HepG2 (cell line): Measurements from ENCODE around the gene RHAG. TPM values are rescaled to one million over a fixed set of nuclear protein-coding genes. Genes with fewer than 3 reads are reported as not detected.

ENCODE experiments used
- ATAC-seq: fragments of 200-7000 bp; cut with Tn5 transposase; 3 replicates; pipeline ENCODE4 v1.9.1; 2020; ENCODE audit warnings: mild to moderate bottlenecking, moderate library complexity
- BruUV-seq: library from RNA; stranded (reverse); fragments of 400-500 nt; replicated peaks from 2 replicates; lab custom pipeline; 2021; lab: Mats Ljungman, UMichigan
- CTCF ChIA-PET: fragments of 300-600 bp; formaldehyde crosslinking; extraction: SDS; loops from one replicate; lab custom pipeline; 2021; ENCODE audit warnings: low total read pairs, inconsistent platforms, low intra/inter-chr PET ratio; lab: Yijun Ruan, JAX
- POLR2A ChIA-PET: fragments of 350-600 bp; sonication (Branson Sonifier 250); formaldehyde crosslinking; loops from one replicate; lab custom pipeline; 2020; ENCODE audit warnings: antibody characterized with exemption, inconsistent platforms; lab: Yijun Ruan, JAX
- DNase-seq: peaks from one replicate; pipeline ENCODE4 v3.0.0-alpha.2; 2015; ENCODE audit warnings: low spot score
- FAIRE-seq: peaks from 3 replicates; lab custom pipeline; 2011; peaks lifted over from hg19 to GRCh38; lab: Jason Lieb, UNC
- H2AFZ ChIP-seq: one replicate; pipeline ENCODE4 v1.6.1; 2011; ENCODE audit warnings: low read length, inconsistent platforms
- H3K27ac ChIP-seq: fragments of 300-600 bp; 3 replicates; pipeline ENCODE4 v1.8.0; 2011; ENCODE audit warnings: mixed run types, mild to moderate bottlenecking, mixed read lengths, low read length, inconsistent platforms; ENCODE audit not compliant: insufficient read depth; ENCODE audit errors: extremely low read length
- H3K27me3 ChIP-seq, 2 experiments: fragments of 200-600 bp in 1 of 2; 2 replicates in 1 of 2; 3 replicates in 1 of 2; pipeline versions ENCODE4 v1.6.0 to v1.8.0; 2011; ENCODE audit warnings: low read length in 2 of 2, mild to moderate bottlenecking in 2 of 2, moderate library complexity in 2 of 2, inconsistent platforms in 1 of 2; ENCODE audit not compliant: insufficient read depth in 2 of 2, control insufficient read depth in 1 of 2
- H3K36me3 ChIP-seq, 2 experiments: fragments of 200-600 bp in 1 of 2; replicated peaks in 1 of 2; 2 replicates in 1 of 2; 3 replicates in 1 of 2; pipeline versions ENCODE4 v1.5.1 to v1.8.0; 2011; ENCODE audit warnings: low read length in 2 of 2, inconsistent platforms in 1 of 2; ENCODE audit not compliant: insufficient read depth in 2 of 2, control insufficient read depth in 1 of 2
- H3K4me1 ChIP-seq: 2 replicates; pipeline ENCODE4 v1.5.1; 2012; ENCODE audit warnings: low read length, inconsistent platforms; ENCODE audit not compliant: insufficient read depth
- H3K4me2 ChIP-seq: 2 replicates; pipeline ENCODE4 v1.6.0; 2011; ENCODE audit warnings: low read depth, low read length, inconsistent platforms
- H3K4me3 ChIP-seq, 3 experiments: fragments of 200-600 bp in 1 of 3; sonication (generic), shearing (Covaris generic) in 1 of 3; replicated peaks in 1 of 3; 2 replicates each; pipeline ENCODE4 v1.5.1; 2011 to 2016; ENCODE audit warnings: low read length in 3 of 3, inconsistent platforms in 2 of 3, low read depth in 2 of 3, mild to moderate bottlenecking in 2 of 3, control low read depth in 1 of 3, mixed read lengths in 1 of 3; ENCODE audit not compliant: insufficient read depth in 1 of 3
- H3K79me2 ChIP-seq: one replicate; pipeline ENCODE4 v1.6.1; 2011; ENCODE audit warnings: low read length, inconsistent platforms; ENCODE audit not compliant: insufficient read depth
- H3K9ac ChIP-seq: 2 replicates; pipeline ENCODE4 v1.6.0; 2011; ENCODE audit warnings: mild to moderate bottlenecking, low read depth, low read length, inconsistent platforms; ENCODE audit not compliant: insufficient read depth
- H3K9me3 ChIP-seq: 2 replicates; pipeline ENCODE4 v1.5.1; 2012; ENCODE audit warnings: mild to moderate bottlenecking, low read length
- H4K20me1 ChIP-seq: 2 replicates; pipeline ENCODE4 v1.6.0; 2011; ENCODE audit warnings: inconsistent platforms, mild to moderate bottlenecking, low read length, moderate library complexity; ENCODE audit not compliant: insufficient read depth
- CEBPZ ChIP-seq: IDR thresholded peaks from 2 replicates; pipeline ENCODE4 v1.6.1; 2012; ENCODE audit warnings: low read length, improper control_type of control experiment
- NFE2 ChIP-seq: sonication (generic); formaldehyde crosslinking; IDR thresholded peaks from 2 replicates; pipeline ENCODE4 v1.4.0; 2020; ENCODE audit warnings: missing genetic modification reagents
- SP1 ChIP-seq, 2 experiments: fragments of 450-650 bp in 1 of 2; sonication (generic) in 1 of 2; formaldehyde crosslinking in 1 of 2; IDR thresholded peaks; 2 replicates each; pipeline versions ENCODE4 v1.4.0 to v1.6.1; 2016 to 2020; ENCODE audit warnings: missing genetic modification reagents in 1 of 2
- TBX2 ChIP-seq: sonication (generic); formaldehyde crosslinking; IDR thresholded peaks from 2 replicates; pipeline ENCODE4 v1.5.0; 2020; ENCODE audit warnings: missing genetic modification reagents, mild to moderate bottlenecking, borderline replicate concordance
- YEATS4 ChIP-seq: sonication (generic); formaldehyde crosslinking; IDR thresholded peaks from 2 replicates; pipeline ENCODE4 v1.4.0; 2020; ENCODE audit warnings: missing genetic modification reagents, borderline replicate concordance
- WGBS: methylation state at CpG from one replicate; pipeline ENCODE4 v1.1.6; 2017; ENCODE audit warnings: low lambda C conversion rate; 5-methylcytosine and 5-hydroxymethylcytosine counted together
- in situ Hi-C: cut with HindIII; loops from 2 replicates; pipeline ENCODE4 v1.10.0; 2017; ENCODE audit warnings: low pct_unique_long_range_greater_than_20kb; ENCODE audit not compliant: extremely low pct_ligation_motif_present
- intact Hi-C: fragments of 100-400 bp; cut with micrococcal nuclease; formaldehyde crosslinking; loops from one replicate; pipeline ENCODE4 v1.10.0; 2022; ENCODE audit not compliant: unreplicated experiment
- polyA plus RNA-seq, 8 experiments: library from polyadenylated mRNA; depleted of rRNA in 3 of 8; stranded (reverse) in 7 of 8; unstranded in 1 of 8; fragments of >200 nt; fragmentation: Illumina TruSeq in 4 of 8; extraction: Trizol in 4 of 8; gene quantifications; 2 replicates each; pipeline versions ENCODE4 v1.2.1 to v1.2.3, GENCODE V29; 2011 to 2016; ENCODE audit warnings: low read depth in 4 of 8, missing spikeins in 1 of 8, mixed read lengths in 1 of 8; ENCODE audit not compliant: insufficient read depth in 1 of 8
- total RNA-seq, 5 experiments: library from RNA; depleted of rRNA; stranded (reverse); fragments of >200 nt; fragmentation: Illumina TruSeq; extraction: Trizol; gene quantifications; 2 replicates each; pipeline ENCODE4 v1.2.3, GENCODE V29; 2016; ENCODE audit warnings: low read depth in 1 of 5

Gene RHAG
- total and polyA plus RNA-seq, 2 of the 13 experiments (the other 11 are each of a cell fraction or from before 2014, with no cell fraction given) = not detected

- TF ChIP-seq NFE2 (CRISPR knock-in tag) (no peak), YEATS4 (CRISPR knock-in tag) (no peak)
Observed at GRCh38 chr6:49636713-49637349, at the start of gene RHAG (continued).

GRCh38 chr6:49676671-49677281 lies 40.1 kb upstream of the RHAG start:
- no peaks in the 10 kb centered on the region for H3K4me1 ChIP-seq
- H3K9me3 ChIP-seq = no peaks in the 10 kb centered on the region
- CTCF ChIA-PET = no interaction called here
- no peak for TF ChIP-seq TBX2 (CRISPR knock-in tag)
- TF ChIP-seq CEBPZ = no peak
- no peak for TF ChIP-seq SP1 (IDR thresholded peaks at IDR 0.05)
- TF ChIP-seq SP1 (CRISPR knock-in tag; IDR thresholded peaks at IDR 0.05) = no peak
- POLR2A ChIA-PET = no interaction called here
- no peak for DNase-seq
- intact Hi-C loops (no loop called here), in situ Hi-C loops (no loop called here)
- no peaks in the 10 kb centered on the region for H3K79me2 ChIP-seq
- no peaks in the 10 kb centered on the region for H3K36me3 ChIP-seq
- no peak for FAIRE-seq
- no TSS peak for BruUV-seq
- no peak for ATAC-seq
- H3K4me2 ChIP-seq = no peak overlapping the region
- H3K27ac ChIP-seq = no peak overlapping the region
- H4K20me1 ChIP-seq = no peaks in the 10 kb centered on the region
- no peaks in the 10 kb centered on the region for H3K27me3 ChIP-seq
- H3K9ac ChIP-seq = no peak overlapping the region
- WGBS = 2% methylated on average over 4 of the region's 4 CpGs
- H3K4me3 ChIP-seq = no peak overlapping the region
- no peak overlapping the region for H2AFZ ChIP-seq
